ENCODE data around the gene RLN3. TPM values are rescaled to one million over a fixed set of nuclear protein-coding genes. Genes with fewer than 3 reads are reported as not detected.

Gene RLN3
- total RNA-seq, 2 donors from 2014 or later = not detected

DNA sequence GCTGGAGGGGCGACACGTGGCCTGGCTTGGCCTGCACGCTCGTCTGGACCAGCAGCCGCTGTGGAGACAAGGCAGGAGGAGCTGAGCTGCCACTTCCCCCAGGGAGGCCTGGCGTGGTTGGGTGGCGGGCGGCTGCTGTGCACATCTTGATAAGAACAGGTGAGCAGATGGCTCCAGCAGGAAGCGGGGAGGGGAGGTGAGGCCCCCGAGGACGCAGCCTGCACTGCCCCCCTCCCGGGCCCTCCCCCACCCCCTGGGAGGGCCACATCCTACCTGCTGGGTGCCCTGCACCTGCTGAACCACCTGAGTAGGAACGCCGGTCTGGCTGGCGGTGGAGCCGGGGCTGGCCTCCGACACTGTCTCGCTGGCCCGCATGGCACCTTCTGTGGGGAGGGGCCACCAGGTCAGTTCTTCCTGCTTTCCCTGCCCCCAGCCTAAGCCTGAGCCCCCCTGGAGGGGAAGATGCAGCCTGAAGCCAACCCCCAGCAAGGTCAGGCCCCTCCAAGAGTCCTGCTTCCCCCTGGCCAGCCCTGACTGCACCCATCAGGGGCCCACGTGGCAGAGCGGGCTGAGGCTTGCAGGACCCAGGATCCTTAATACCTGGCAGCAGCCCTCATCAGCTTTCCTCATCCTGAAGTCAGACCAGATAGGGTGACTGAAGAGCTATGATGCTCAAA lies 44.6 kb upstream of the RLN3 start:
- H3K27ac ChIP-seq = no peak overlapping the region
- no peaks in the 10 kb centered on the region for H3K27me3 ChIP-seq
- intact Hi-C loops (cut with DNase I) = no loop called here
- peaks cover 18% of the 10 kb centered on the region for H3K4me1 ChIP-seq
- no peaks in the 10 kb centered on the region for H3K36me3 ChIP-seq (replicated peaks in 1 of 2; ENCODE audit: insufficient read depth in 1 of 2, low read depth in 2 of 2)
- WGBS, 2 donors = 72 to 100% methylated on average over 1 to 18 of the region's 21 CpGs
- H3K9me3 ChIP-seq = no peaks in the 10 kb centered on the region
- H3K4me3 ChIP-seq = no peak overlapping the region
- DNase-seq = peak in 3 of 4 donors; percentile 51 to 55 (median 52)
- TF ChIP-seq POLR2A (IDR thresholded peaks at IDR 0.05) = no peak
- TF ChIP-seq, protein P1, sequence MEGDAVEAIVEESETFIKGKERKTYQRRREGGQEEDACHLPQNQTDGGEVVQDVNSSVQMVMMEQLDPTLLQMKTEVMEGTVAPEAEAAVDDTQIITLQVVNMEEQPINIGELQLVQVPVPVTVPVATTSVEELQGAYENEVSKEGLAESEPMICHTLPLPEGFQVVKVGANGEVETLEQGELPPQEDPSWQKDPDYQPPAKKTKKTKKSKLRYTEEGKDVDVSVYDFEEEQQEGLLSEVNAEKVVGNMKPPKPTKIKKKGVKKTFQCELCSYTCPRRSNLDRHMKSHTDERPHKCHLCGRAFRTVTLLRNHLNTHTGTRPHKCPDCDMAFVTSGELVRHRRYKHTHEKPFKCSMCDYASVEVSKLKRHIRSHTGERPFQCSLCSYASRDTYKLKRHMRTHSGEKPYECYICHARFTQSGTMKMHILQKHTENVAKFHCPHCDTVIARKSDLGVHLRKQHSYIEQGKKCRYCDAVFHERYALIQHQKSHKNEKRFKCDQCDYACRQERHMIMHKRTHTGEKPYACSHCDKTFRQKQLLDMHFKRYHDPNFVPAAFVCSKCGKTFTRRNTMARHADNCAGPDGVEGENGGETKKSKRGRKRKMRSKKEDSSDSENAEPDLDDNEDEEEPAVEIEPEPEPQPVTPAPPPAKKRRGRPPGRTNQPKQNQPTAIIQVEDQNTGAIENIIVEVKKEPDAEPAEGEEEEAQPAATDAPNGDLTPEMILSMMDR (IDR thresholded peaks at IDR 0.05) = no peak
- ATAC-seq = no peak

DNA sequence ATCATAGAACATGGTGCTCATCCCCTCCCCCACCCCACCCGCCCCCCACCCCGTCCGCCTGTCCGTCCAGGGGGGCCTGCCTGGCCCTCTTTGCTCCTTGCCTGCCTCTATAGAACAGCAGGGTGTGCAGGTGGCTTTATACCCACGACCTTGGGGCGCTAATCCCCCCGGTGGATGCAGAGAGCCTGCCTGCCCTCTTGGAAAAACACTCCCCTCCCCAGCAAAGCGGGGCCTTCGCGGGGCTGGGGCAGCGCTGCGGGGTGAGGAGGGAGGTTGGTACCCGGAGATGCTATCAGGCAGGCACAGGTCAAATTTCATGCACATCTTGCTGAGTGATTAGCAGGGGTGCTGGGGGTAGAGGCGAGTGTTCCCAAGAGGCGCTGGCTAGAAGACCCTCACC lies 43.8 kb upstream of the RLN3 start:
- H3K27me3 ChIP-seq = no peaks in the 10 kb centered on the region
- no peak overlapping the region for H3K27ac ChIP-seq
- no peak overlapping the region for H3K4me3 ChIP-seq
- peaks cover 18% of the 10 kb centered on the region for H3K4me1 ChIP-seq
- ATAC-seq (no peak), DNase-seq (no peak)
- 62 to 64% methylated on average over 9 to 15 of the region's 15 CpGs for WGBS, 2 donors
- intact Hi-C loops (cut with DNase I) = no loop called here
- TF ChIP-seq, protein P1 (IDR thresholded peaks at IDR 0.05) = no peak
- no peak for TF ChIP-seq POLR2A (IDR thresholded peaks at IDR 0.05)
- no peaks in the 10 kb centered on the region for H3K9me3 ChIP-seq
- no peaks in the 10 kb centered on the region for H3K36me3 ChIP-seq (replicated peaks in 1 of 2; ENCODE audit: insufficient read depth in 1 of 2, low read depth in 2 of 2)

- DNase-seq (no peak), ATAC-seq (no peak)
- no peaks in the 10 kb centered on the region for H3K36me3 ChIP-seq (replicated peaks in 1 of 2; ENCODE audit: insufficient read depth in 1 of 2, low read depth in 2 of 2)
Observed at GRCh38 chr19:13984875-13985741, 42.8 kb upstream of the RLN3 start.

GRCh38 chr19:13985771-13986347 lies 42.1 kb upstream of the RLN3 start:
- H3K36me3 ChIP-seq (replicated peaks in 1 of 2; ENCODE audit: insufficient read depth in 1 of 2, low read depth in 2 of 2) = peaks cover 0 to 2% of the 10 kb centered on the region in 2 donors
- H3K4me3 ChIP-seq = no peak overlapping the region
- no peak for DNase-seq
- 75 to 81% methylated on average over 8 to 10 of the region's 10 CpGs for WGBS, 2 donors
- intact Hi-C loops (cut with DNase I) = no loop called here
- TF ChIP-seq POLR2A (IDR thresholded peaks at IDR 0.05) = no peak
- TF ChIP-seq, protein P1 (IDR thresholded peaks at IDR 0.05) = no peak
- no peaks in the 10 kb centered on the region for H3K27me3 ChIP-seq
- peak overlapping the region in 2 of 4 donors; percentile 71 to 77 for H3K27ac ChIP-seq
- no peak for ATAC-seq
- H3K4me1 ChIP-seq = peaks cover 18% of the 10 kb centered on the region
- no peaks in the 10 kb centered on the region for H3K9me3 ChIP-seq

More at GRCh38 chr19:13984875-13985741, 42.8 kb upstream of the RLN3 start:
- 88 to 90% methylated on average over 21 to 25 of the region's 25 CpGs for WGBS, 2 donors
- no peak overlapping the region for H3K4me3 ChIP-seq
- peaks cover 18% of the 10 kb centered on the region for H3K4me1 ChIP-seq
- H3K9me3 ChIP-seq = no peaks in the 10 kb centered on the region
- no peaks in the 10 kb centered on the region for H3K27me3 ChIP-seq
- TF ChIP-seq, protein P1 (IDR thresholded peaks at IDR 0.05) = no peak
- intact Hi-C loops (cut with DNase I) = no loop called here
- peak overlapping the region in 1 of 4 donors; percentile 71 for H3K27ac ChIP-seq

Data from body of pancreas (tissue), 4 donors.